Keratinocyte (primary cell): ENCODE data around the gene PAN2. TPM values are rescaled to one million over a fixed set of nuclear protein-coding genes. Genes with fewer than 3 reads are reported as not detected.
A peak's percentile ranks its signal among the peaks of the same experiment; 100 is the strongest.

Source experiments
- DNase-seq: peaks from one replicate; pipeline ENCODE4 v3.0.0-alpha.2; 2011; ENCODE audit warnings: low read depth, missing footprints, low spot score
- FAIRE-seq: peaks from 2 replicates; lab custom pipeline; 2011; peaks lifted over from hg19 to GRCh38; lab: Jason Lieb, UNC
- H2AFZ ChIP-seq: 2 replicates; pipeline ENCODE4 v1.6.0; 2012; ENCODE audit warnings: low read length, control low read depth, inconsistent platforms; ENCODE audit not compliant: control insufficient read depth
- H3K27ac ChIP-seq: 2 replicates; pipeline ENCODE4 v1.5.1; 2011; ENCODE audit warnings: low read length; ENCODE audit not compliant: control insufficient read depth, insufficient read depth
- H3K27me3 ChIP-seq: 3 replicates; pipeline ENCODE4 v1.6.0; 2011; ENCODE audit warnings: low read length; ENCODE audit not compliant: control insufficient read depth, insufficient read depth; ENCODE audit errors: extremely low read depth
- H3K36me3 ChIP-seq, 2 experiments: 2 replicates in 1 of 2; 3 replicates in 1 of 2; pipeline ENCODE4 v1.5.1; 2011; ENCODE audit warnings: low read length in 2 of 2, mild to moderate bottlenecking in 1 of 2; ENCODE audit not compliant: control insufficient read depth in 2 of 2, insufficient read depth in 2 of 2; ENCODE audit errors: extremely low read depth in 1 of 2
- H3K4me1 ChIP-seq: 3 replicates; pipeline ENCODE4 v1.5.1; 2011; ENCODE audit warnings: low read length; ENCODE audit not compliant: control insufficient read depth, insufficient read depth; ENCODE audit errors: extremely low read depth
- H3K4me2 ChIP-seq: 3 replicates; pipeline ENCODE4 v1.6.0; 2011; ENCODE audit warnings: low read depth, low read length; ENCODE audit not compliant: control insufficient read depth, insufficient read depth; ENCODE audit errors: extremely low read depth
- H3K4me3 ChIP-seq, 3 experiments: fragments of 200-600 bp in 1 of 3; sonication (generic) in 1 of 3; 2 replicates in 2 of 3; 3 replicates in 1 of 3; pipeline ENCODE4 v1.5.1; 2011 to 2016; ENCODE audit warnings: low read length in 3 of 3, mild to moderate bottlenecking in 3 of 3, control low read depth in 2 of 3, inconsistent platforms in 1 of 3, low read depth in 1 of 3, mixed read lengths in 1 of 3, mixed run types in 1 of 3, moderate library complexity in 1 of 3; ENCODE audit not compliant: control insufficient read depth in 2 of 3, insufficient read depth in 2 of 3; ENCODE audit errors: extremely low read depth in 1 of 3
- H3K79me2 ChIP-seq: 2 replicates; pipeline ENCODE4 v1.6.0; 2012; ENCODE audit warnings: low read length; ENCODE audit not compliant: control insufficient read depth, insufficient read depth
- H3K9ac ChIP-seq: 3 replicates; pipeline ENCODE4 v1.6.0; 2011; ENCODE audit warnings: low read length; ENCODE audit not compliant: control insufficient read depth, insufficient read depth; ENCODE audit errors: extremely low read depth
- H3K9me1 ChIP-seq: 3 replicates; pipeline ENCODE4 v1.6.0; 2011; ENCODE audit warnings: low read length; ENCODE audit not compliant: control insufficient read depth, insufficient read depth; ENCODE audit errors: extremely low read depth
- H3K9me3 ChIP-seq: 2 replicates; pipeline ENCODE4 v1.5.1; 2012; ENCODE audit warnings: low read depth, low read length; ENCODE audit not compliant: control insufficient read depth
- H4K20me1 ChIP-seq: 3 replicates; pipeline ENCODE4 v1.6.0; 2011; ENCODE audit warnings: low read length; ENCODE audit not compliant: control insufficient read depth, insufficient read depth; ENCODE audit errors: extremely low read depth
- CTCF ChIP-seq, 3 experiments: IDR thresholded peaks in 1 of 3; conservative IDR thresholded peaks in 1 of 3; optimal IDR thresholded peaks in 1 of 3; 2 replicates in 2 of 3; 3 replicates in 1 of 3; pipeline versions ENCODE3 to v1.5.1; 2011; ENCODE audit warnings: low read length in 3 of 3, mild to moderate bottlenecking in 3 of 3, moderate library complexity in 2 of 3, control low read depth in 1 of 3, inconsistent platforms in 1 of 3; ENCODE audit not compliant: insufficient read depth in 2 of 3; ENCODE audit errors: extremely low read depth in 1 of 3
- EZH2 ChIP-seq: IDR thresholded peaks from one replicate; pipeline ENCODE4 v1.6.1; 2012; ENCODE audit warnings: inconsistent platforms, mild to moderate bottlenecking, low read length, moderate library complexity
- dilution Hi-C: fragments of 300-500 bp; cut with MboI; formaldehyde crosslinking; loops from one replicate; pipeline ENCODE4 v1.7.0; 2020; ENCODE audit warnings: low sequenced_read_pairs; ENCODE audit not compliant: extremely low pct_ligation_motif_present
- polyA plus RNA-seq, 5 experiments: library from polyadenylated mRNA; depleted of rRNA in 3 of 5; stranded (reverse) in 3 of 5; stranded (forward) in 1 of 5; unstranded in 1 of 5; fragments of >200 nt; gene quantifications; 1 replicate in 1 of 5; 2 replicates in 3 of 5; 3 replicates in 1 of 5; pipeline versions ENCODE4 v1.2.1 to v1.2.3, GENCODE V29; 2011 to 2012; ENCODE audit warnings: missing spikeins in 2 of 5, low read depth in 1 of 5, low replicate concordance in 1 of 5

PAN2 gene
- polyA plus RNA-seq, 1 donor (not counting 4 experiments of a cell fraction or from before 2014, with no cell fraction given), result 26.3 TPM

- DNase-seq (no peak), FAIRE-seq (no peak)
- TF ChIP-seq CTCF (optimal IDR thresholded peaks at IDR 0.05 in 1 of 3, IDR thresholded peaks at IDR 0.05 in 1 of 3, conservative IDR thresholded peaks at IDR 0.05 in 1 of 3; ENCODE audit: extremely low read depth in 1 of 3, insufficient read depth in 2 of 3, low read length in 3 of 3) (no peak), EZH2 (no peak)
- no peak overlapping the region for H2AFZ ChIP-seq
- H3K27ac ChIP-seq, result no peak overlapping the region
- H3K4me1 ChIP-seq, result no peaks in the 10 kb centered on the region
- H4K20me1 ChIP-seq, result no peaks in the 10 kb centered on the region
- no peaks in the 10 kb centered on the region for H3K27me3 ChIP-seq
- H3K9me3 ChIP-seq, result no peaks in the 10 kb centered on the region
- no peak overlapping the region for H3K9ac ChIP-seq
- H3K79me2 ChIP-seq, result no peaks in the 10 kb centered on the region
- dilution Hi-C loops, result no loop called here
- no peak overlapping the region for H3K4me2 ChIP-seq
- H3K36me3 ChIP-seq, result no peaks in the 10 kb centered on the region
- no peaks in the 10 kb centered on the region for H3K9me1 ChIP-seq
- H3K4me3 ChIP-seq, result no peak overlapping the region
Measured at GRCh38 chr12:56377989-56378316, 44.2 kb upstream of the PAN2 start.

GRCh38 chr12:56377310-56377988 is 43.6 kb upstream of the PAN2 start:
- no peak for DNase-seq
- Histone ChIP-seq H3K36me3 (no peaks in the 10 kb centered on the region), H3K9ac (no peak overlapping the region), H3K79me2 (no peaks in the 10 kb centered on the region), H2AFZ (peak overlapping the region; percentile 32), H3K27me3 (no peaks in the 10 kb centered on the region), H3K9me3 (no peaks in the 10 kb centered on the region), H4K20me1 (no peaks in the 10 kb centered on the region), H3K27ac (no peak overlapping the region), H3K4me1 (no peaks in the 10 kb centered on the region), H3K4me3 (no peak overlapping the region), H3K9me1 (no peaks in the 10 kb centered on the region), H3K4me2 (no peak overlapping the region)
- TF ChIP-seq EZH2, result no peak
- peak; percentile 48 to 75 (median 68) for TF ChIP-seq CTCF (optimal IDR thresholded peaks at IDR 0.05 in 1 of 3, IDR thresholded peaks at IDR 0.05 in 1 of 3, conservative IDR thresholded peaks at IDR 0.05 in 1 of 3; ENCODE audit: extremely low read depth in 1 of 3, insufficient read depth in 2 of 3, low read length in 3 of 3)
- FAIRE-seq, result peak; percentile 58
- dilution Hi-C loops, result no loop called here
